ENCODE data around the gene PHEX. TPM values are rescaled to one million over a fixed set of nuclear protein-coding genes. Genes with fewer than 3 reads are reported as not detected.

Gene PHEX
- total and polyA plus RNA-seq, 12 donors: 0.07 to 0.33 (median 0.10) TPM; not detected in 1

DNA sequence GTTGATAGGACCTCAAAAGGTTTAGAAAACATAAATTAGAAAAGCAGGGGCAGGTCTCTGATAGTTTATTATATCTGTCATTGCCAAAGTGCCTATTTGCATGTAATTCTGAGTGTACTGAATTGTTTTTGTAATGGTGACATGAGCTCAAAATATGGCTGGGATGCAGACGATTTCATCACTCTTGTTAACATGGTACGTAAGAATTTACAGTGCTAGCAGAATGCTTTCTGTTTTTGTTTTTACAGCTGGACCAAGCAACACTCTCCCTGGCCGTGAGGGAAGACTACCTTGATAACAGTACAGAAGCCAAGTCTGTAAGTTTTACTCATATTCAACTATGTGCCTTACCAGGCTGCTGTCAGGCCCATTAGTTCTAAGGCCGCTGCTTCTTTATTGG, 58.1 kb downstream of the PHEX start:
- intact Hi-C loops (cut with DNase I): no loop called here
- Histone ChIP-seq H3K36me3 (replicated peaks in 1 of 2) (no peaks in the 10 kb centered on the region), H3K27ac (no peak overlapping the region), H3K9me3 (replicated peaks in 1 of 3) (no peaks in the 10 kb centered on the region), H3K27me3 (peaks cover 12% of the 10 kb centered on the region), H3K4me3 (no peak overlapping the region), H3K4me1 (replicated peaks in 1 of 2) (no peaks in the 10 kb centered on the region)
- 65 to 79% (median 70%) methylated on average over 3 to 4 of the region's 4 CpGs for WGBS, 4 donors
- no peak for DNase-seq
- no peak for TF ChIP-seq POLR2A (IDR thresholded peaks at IDR 0.05)
- TF ChIP-seq, protein P1, sequence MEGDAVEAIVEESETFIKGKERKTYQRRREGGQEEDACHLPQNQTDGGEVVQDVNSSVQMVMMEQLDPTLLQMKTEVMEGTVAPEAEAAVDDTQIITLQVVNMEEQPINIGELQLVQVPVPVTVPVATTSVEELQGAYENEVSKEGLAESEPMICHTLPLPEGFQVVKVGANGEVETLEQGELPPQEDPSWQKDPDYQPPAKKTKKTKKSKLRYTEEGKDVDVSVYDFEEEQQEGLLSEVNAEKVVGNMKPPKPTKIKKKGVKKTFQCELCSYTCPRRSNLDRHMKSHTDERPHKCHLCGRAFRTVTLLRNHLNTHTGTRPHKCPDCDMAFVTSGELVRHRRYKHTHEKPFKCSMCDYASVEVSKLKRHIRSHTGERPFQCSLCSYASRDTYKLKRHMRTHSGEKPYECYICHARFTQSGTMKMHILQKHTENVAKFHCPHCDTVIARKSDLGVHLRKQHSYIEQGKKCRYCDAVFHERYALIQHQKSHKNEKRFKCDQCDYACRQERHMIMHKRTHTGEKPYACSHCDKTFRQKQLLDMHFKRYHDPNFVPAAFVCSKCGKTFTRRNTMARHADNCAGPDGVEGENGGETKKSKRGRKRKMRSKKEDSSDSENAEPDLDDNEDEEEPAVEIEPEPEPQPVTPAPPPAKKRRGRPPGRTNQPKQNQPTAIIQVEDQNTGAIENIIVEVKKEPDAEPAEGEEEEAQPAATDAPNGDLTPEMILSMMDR (IDR thresholded peaks at IDR 0.05): no peak

DNA sequence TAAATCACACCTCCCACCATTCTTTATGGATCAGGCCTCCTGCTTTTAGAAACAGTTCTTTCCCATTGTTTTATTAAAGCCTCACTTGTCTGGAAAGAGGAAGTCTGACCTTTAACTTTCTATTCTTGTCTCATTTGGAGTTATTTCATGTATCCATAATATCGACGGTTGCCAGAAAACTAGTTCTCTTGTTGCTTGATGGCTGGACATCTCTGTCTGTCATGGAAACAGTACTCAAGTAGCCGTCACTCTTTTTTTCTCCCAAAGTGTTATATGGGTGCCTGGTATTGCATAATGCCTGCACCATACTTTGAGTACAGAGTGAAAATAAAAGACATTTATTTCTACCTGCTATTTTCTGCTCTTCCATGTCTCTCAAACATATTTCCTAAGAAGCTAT, 61.4 kb downstream of the PHEX start:
- Histone ChIP-seq H3K9me3 (replicated peaks in 1 of 3) (no peaks in the 10 kb centered on the region), H3K4me3 (no peak overlapping the region), H3K27ac (no peak overlapping the region), H3K27me3 (peaks cover 9% of the 10 kb centered on the region), H3K4me1 (replicated peaks in 1 of 2) (no peaks in the 10 kb centered on the region), H3K36me3 (replicated peaks in 1 of 2) (no peaks in the 10 kb centered on the region)
- no peak for DNase-seq
- intact Hi-C loops (cut with DNase I): no loop called here
- WGBS, 4 donors: 27 to 56% (median 36%) methylated on average over 3 of the region's 3 CpGs
- TF ChIP-seq POLR2A (IDR thresholded peaks at IDR 0.05): no peak
- TF ChIP-seq, protein P1 (IDR thresholded peaks at IDR 0.05): no peak

- no peak for DNase-seq
- no peaks in the 10 kb centered on the region for H3K4me1 ChIP-seq (replicated peaks in 1 of 2)
- no peaks in the 10 kb centered on the region for H3K9me3 ChIP-seq (replicated peaks in 1 of 3)
- intact Hi-C loops (cut with DNase I): no loop called here
- H3K4me3 ChIP-seq: no peak overlapping the region
- H3K27ac ChIP-seq: no peak overlapping the region
- WGBS, 4 donors: 70 to 78% (median 74%) methylated on average over 3 of the region's 3 CpGs
- no peaks in the 10 kb centered on the region for H3K36me3 ChIP-seq (replicated peaks in 1 of 2)
- peaks cover 6% of the 10 kb centered on the region for H3K27me3 ChIP-seq
- TF ChIP-seq, protein P1 (IDR thresholded peaks at IDR 0.05): no peak
- TF ChIP-seq POLR2A (IDR thresholded peaks at IDR 0.05): no peak
These were observed 63.2 kb downstream of the PHEX start for GRCh38 chrX:22095286-22095685.

GRCh38 chrX:22095856-22096255, 63.7 kb downstream of the PHEX start:
- H3K9me3 ChIP-seq (replicated peaks in 1 of 3): no peaks in the 10 kb centered on the region
- TF ChIP-seq, protein P1 (IDR thresholded peaks at IDR 0.05): no peak
- no peak for TF ChIP-seq POLR2A (IDR thresholded peaks at IDR 0.05)
- H3K36me3 ChIP-seq (replicated peaks in 1 of 2): no peaks in the 10 kb centered on the region
- intact Hi-C loops (cut with DNase I): no loop called here
- no peak overlapping the region for H3K4me3 ChIP-seq
- H3K4me1 ChIP-seq (replicated peaks in 1 of 2): no peaks in the 10 kb centered on the region
- no peak overlapping the region for H3K27ac ChIP-seq
- peaks cover 6% of the 10 kb centered on the region for H3K27me3 ChIP-seq
- 76 to 93% (median 82%) methylated on average over 4 of the region's 4 CpGs for WGBS, 4 donors
- DNase-seq: no peak

Data from adrenal gland (tissue), 12 donors.